ENCODE measurements around the gene EML2.
A peak's percentile ranks its signal among the peaks of the same experiment; 100 is the strongest.

The EML2 gene

GRCh38 chr19:45681391-45682015, 42.3 kb upstream of the EML2 start (continued):
- no peak for TF ChIP-seq SCRT1 (tag by site-specific recombination; IDR thresholded peaks at IDR 0.05; ENCODE audit: borderline replicate concordance)
- no peak for TF ChIP-seq ZNF549 (tag by site-specific recombination; IDR thresholded peaks at IDR 0.05)
- no peak for TF ChIP-seq ZNF707 (tag by site-specific recombination; IDR thresholded peaks at IDR 0.05)
- no peak for TF ChIP-seq PRDM2 (tag by site-specific recombination; IDR thresholded peaks at IDR 0.05; ENCODE audit: borderline replicate concordance)
- no peak; the same call in 1 of the 2 replicates for TF ChIP-seq ZNF394 (tag by site-specific recombination; IDR thresholded peaks at IDR 0.05; ENCODE audit: borderline replicate concordance)
- TF ChIP-seq ZNF311 (tag by site-specific recombination; IDR thresholded peaks at IDR 0.05; ENCODE audit: borderline replicate concordance), result no peak
- TF ChIP-seq ZBTB7A (tag by site-specific recombination; IDR thresholded peaks at IDR 0.05; ENCODE audit: low read depth), result no peak
- TF ChIP-seq ZNF664 (tag by site-specific recombination; IDR thresholded peaks at IDR 0.05), result no peak
- TF ChIP-seq YY1 (tag by site-specific recombination; IDR thresholded peaks at IDR 0.05), result no peak
- peak; percentile 97 for TF ChIP-seq CTCF (tag by site-specific recombination; IDR thresholded peaks at IDR 0.05)
- TF ChIP-seq, protein P1, sequence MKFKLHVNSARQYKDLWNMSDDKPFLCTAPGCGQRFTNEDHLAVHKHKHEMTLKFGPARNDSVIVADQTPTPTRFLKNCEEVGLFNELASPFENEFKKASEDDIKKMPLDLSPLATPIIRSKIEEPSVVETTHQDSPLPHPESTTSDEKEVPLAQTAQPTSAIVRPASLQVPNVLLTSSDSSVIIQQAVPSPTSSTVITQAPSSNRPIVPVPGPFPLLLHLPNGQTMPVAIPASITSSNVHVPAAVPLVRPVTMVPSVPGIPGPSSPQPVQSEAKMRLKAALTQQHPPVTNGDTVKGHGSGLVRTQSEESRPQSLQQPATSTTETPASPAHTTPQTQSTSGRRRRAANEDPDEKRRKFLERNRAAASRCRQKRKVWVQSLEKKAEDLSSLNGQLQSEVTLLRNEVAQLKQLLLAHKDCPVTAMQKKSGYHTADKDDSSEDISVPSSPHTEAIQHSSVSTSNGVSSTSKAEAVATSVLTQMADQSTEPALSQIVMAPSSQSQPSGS (tag by site-specific recombination; IDR thresholded peaks at IDR 0.05; ENCODE audit: low read depth), result no peak
- no peak for TF ChIP-seq ZNF830 (tag by site-specific recombination; IDR thresholded peaks at IDR 0.05; ENCODE audit: low read depth)
- TF ChIP-seq, protein P2, sequence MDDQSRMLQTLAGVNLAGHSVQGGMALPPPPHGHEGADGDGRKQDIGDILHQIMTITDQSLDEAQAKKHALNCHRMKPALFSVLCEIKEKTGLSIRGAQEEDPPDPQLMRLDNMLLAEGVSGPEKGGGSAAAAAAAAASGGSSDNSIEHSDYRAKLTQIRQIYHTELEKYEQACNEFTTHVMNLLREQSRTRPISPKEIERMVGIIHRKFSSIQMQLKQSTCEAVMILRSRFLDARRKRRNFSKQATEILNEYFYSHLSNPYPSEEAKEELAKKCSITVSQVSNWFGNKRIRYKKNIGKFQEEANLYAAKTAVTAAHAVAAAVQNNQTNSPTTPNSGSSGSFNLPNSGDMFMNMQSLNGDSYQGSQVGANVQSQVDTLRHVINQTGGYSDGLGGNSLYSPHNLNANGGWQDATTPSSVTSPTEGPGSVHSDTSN (CRISPR knock-in tag; IDR thresholded peaks at IDR 0.05), result 0 out of 2 replicates have a peak, but pooled peaks have one; percentile 78
- TF ChIP-seq ZNF555 (tag by site-specific recombination; conservative IDR thresholded peaks at IDR 0.05), result no peak
- TF ChIP-seq TRIM28 (IDR thresholded peaks at IDR 0.05; ENCODE audit: borderline replicate concordance, low read length), result no peak
- no peak for TF ChIP-seq ZNF654 (tag by site-specific recombination; IDR thresholded peaks at IDR 0.05; ENCODE audit: low read depth)
- 0 out of 2 replicates have a peak, but pooled peaks have one; percentile 12 for TF ChIP-seq ZBTB8A (tag by site-specific recombination; IDR thresholded peaks at IDR 0.05)
- no peak for TF ChIP-seq ZNF248 (tag by site-specific recombination; IDR thresholded peaks at IDR 0.05)
- no peak for TF ChIP-seq ZNF473 (tag by site-specific recombination; IDR thresholded peaks at IDR 0.05)
- TF ChIP-seq, protein P3, sequence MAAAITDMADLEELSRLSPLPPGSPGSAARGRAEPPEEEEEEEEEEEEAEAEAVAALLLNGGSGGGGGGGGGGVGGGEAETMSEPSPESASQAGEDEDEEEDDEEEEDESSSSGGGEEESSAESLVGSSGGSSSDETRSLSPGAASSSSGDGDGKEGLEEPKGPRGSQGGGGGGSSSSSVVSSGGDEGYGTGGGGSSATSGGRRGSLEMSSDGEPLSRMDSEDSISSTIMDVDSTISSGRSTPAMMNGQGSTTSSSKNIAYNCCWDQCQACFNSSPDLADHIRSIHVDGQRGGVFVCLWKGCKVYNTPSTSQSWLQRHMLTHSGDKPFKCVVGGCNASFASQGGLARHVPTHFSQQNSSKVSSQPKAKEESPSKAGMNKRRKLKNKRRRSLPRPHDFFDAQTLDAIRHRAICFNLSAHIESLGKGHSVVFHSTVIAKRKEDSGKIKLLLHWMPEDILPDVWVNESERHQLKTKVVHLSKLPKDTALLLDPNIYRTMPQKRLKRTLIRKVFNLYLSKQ (tag by site-specific recombination; IDR thresholded peaks at IDR 0.05; ENCODE audit: borderline replicate concordance), result no peak
- TF ChIP-seq ZNF626 (tag by site-specific recombination; IDR thresholded peaks at IDR 0.05), result no peak
- TF ChIP-seq EGR2 (tag by site-specific recombination; IDR thresholded peaks at IDR 0.05; ENCODE audit: low read depth), result peak; percentile 50; the same call in 1 of the 2 replicates
- TF ChIP-seq MZF1 (tag by site-specific recombination; IDR thresholded peaks at IDR 0.05; ENCODE audit: borderline replicate concordance), result no peak
- no peak for TF ChIP-seq PRDM6 (tag by site-specific recombination; IDR thresholded peaks at IDR 0.05)
